ENCODE results near the gene DYNLL2.

DNA sequence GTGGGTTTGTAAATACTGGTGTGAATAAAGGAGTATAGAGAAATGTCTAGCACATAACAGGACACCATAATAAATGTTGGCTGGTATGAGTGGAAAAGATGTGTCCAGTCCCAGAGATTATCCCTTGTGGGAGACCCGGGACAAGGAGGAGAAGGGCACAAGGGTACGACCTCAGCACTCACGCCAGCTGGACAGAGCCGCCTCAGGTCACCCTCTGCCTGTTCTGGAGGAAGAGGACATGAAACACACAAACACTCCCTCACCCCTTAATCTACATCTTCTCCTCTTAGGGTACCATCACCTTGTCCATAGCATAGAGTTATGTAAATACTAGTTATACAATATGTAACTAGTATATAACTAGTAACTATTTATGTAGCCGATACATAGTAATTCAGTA, 26.8 kb downstream of the DYNLL2 start:
- no peak for TF ChIP-seq CTCF (IDR thresholded peaks at IDR 0.05 in 8 of 11, conservative IDR thresholded peaks at IDR 0.05 in 3 of 11)
- no peak for TF ChIP-seq POLR2AphosphoS5 (IDR thresholded peaks at IDR 0.05)
- TF ChIP-seq POLR2A (IDR thresholded peaks at IDR 0.05): no peak

All from spleen (tissue), 7 donors.